ENCODE data around the gene TMEM184A. TPM values are rescaled to one million over a fixed set of nuclear protein-coding genes. Genes with fewer than 3 reads are reported as not detected.

The TMEM184A gene
- total RNA-seq, 1 donor from 2014 or later: 0.36 TPM

GRCh38 chr7:1550005-1550845 is 5.8 kb downstream of the TMEM184A start:
- no peak for TF ChIP-seq CTCF (IDR thresholded peaks at IDR 0.05; ENCODE audit: borderline replicate concordance)
- no peaks in the 10 kb centered on the region for H3K36me3 ChIP-seq
- H3K4me3 ChIP-seq: no peak overlapping the region
- H3K27me3 ChIP-seq (ENCODE audit: low read depth): no peaks in the 10 kb centered on the region
- no peak for DNase-seq
- intact Hi-C loops (cut with micrococcal nuclease): no loop called here
- no peaks in the 10 kb centered on the region for H3K9me3 ChIP-seq (replicated peaks)
- H3K27ac ChIP-seq (replicated peaks): no peak overlapping the region
- peaks cover 14% of the 10 kb centered on the region for H3K4me1 ChIP-seq

- H3K27me3 ChIP-seq (ENCODE audit: low read depth): no peaks in the 10 kb centered on the region
- no peak overlapping the region for H3K27ac ChIP-seq (replicated peaks)
- TF ChIP-seq CTCF (IDR thresholded peaks at IDR 0.05; ENCODE audit: borderline replicate concordance): no peak
- H3K4me1 ChIP-seq: peaks cover 13% of the 10 kb centered on the region
- no peak overlapping the region for H3K4me3 ChIP-seq
- intact Hi-C loops (cut with micrococcal nuclease): no loop called here
- H3K36me3 ChIP-seq: peaks cover 1% of the 10 kb centered on the region
- H3K9me3 ChIP-seq (replicated peaks): no peaks in the 10 kb centered on the region
- DNase-seq: no peak
These were observed 6.5 kb downstream of the TMEM184A start for GRCh38 chr7:1549357-1550004.

GRCh38 chr7:1548944-1549343 is 7.1 kb downstream of the TMEM184A start:
- no peak for DNase-seq
- no peak for TF ChIP-seq CTCF (IDR thresholded peaks at IDR 0.05; ENCODE audit: borderline replicate concordance)
- Histone ChIP-seq H3K27me3 (ENCODE audit: low read depth) (no peaks in the 10 kb centered on the region), H3K9me3 (replicated peaks) (no peaks in the 10 kb centered on the region), H3K27ac (replicated peaks) (no peak overlapping the region), H3K4me1 (peaks cover 16% of the 10 kb centered on the region), H3K36me3 (peaks cover 7% of the 10 kb centered on the region), H3K4me3 (no peak overlapping the region)
- intact Hi-C loops (cut with micrococcal nuclease): no loop called here

- peaks cover 19% of the 10 kb centered on the region for H3K4me1 ChIP-seq
- peaks cover 10% of the 10 kb centered on the region for H3K36me3 ChIP-seq
- DNase-seq: no peak
- no peak overlapping the region for H3K27ac ChIP-seq (replicated peaks)
- TF ChIP-seq CTCF (IDR thresholded peaks at IDR 0.05; ENCODE audit: borderline replicate concordance): no peak
- H3K9me3 ChIP-seq (replicated peaks): no peaks in the 10 kb centered on the region
- no peaks in the 10 kb centered on the region for H3K27me3 ChIP-seq (ENCODE audit: low read depth)
- intact Hi-C loops (cut with micrococcal nuclease): no loop called here
- no peak overlapping the region for H3K4me3 ChIP-seq
These were observed 7.6 kb downstream of the TMEM184A start for GRCh38 chr7:1548438-1548831.

- intact Hi-C loops (cut with micrococcal nuclease): no loop called here
- DNase-seq: no peak
These were observed 8.1 kb downstream of the TMEM184A start for GRCh38 chr7:1547777-1548437.

More at GRCh38 chr7:1547777-1548437, 8.1 kb downstream of the TMEM184A start:
- TF ChIP-seq CTCF (IDR thresholded peaks at IDR 0.05; ENCODE audit: borderline replicate concordance): no peak
- H3K4me1 ChIP-seq: peaks cover 24% of the 10 kb centered on the region
- peaks cover 15% of the 10 kb centered on the region for H3K36me3 ChIP-seq
- no peak overlapping the region for H3K4me3 ChIP-seq
- no peak overlapping the region for H3K27ac ChIP-seq (replicated peaks)
- H3K27me3 ChIP-seq (ENCODE audit: low read depth): no peaks in the 10 kb centered on the region
- no peaks in the 10 kb centered on the region for H3K9me3 ChIP-seq (replicated peaks)
